Measurements from ENCODE around the gene MAP3K9.
"Not testable (repeated sequence)": the region's sequence is repeated elsewhere in the genome, so short reads cannot be mapped to it uniquely, and the experiment has no call there.

Gene MAP3K9

DNA sequence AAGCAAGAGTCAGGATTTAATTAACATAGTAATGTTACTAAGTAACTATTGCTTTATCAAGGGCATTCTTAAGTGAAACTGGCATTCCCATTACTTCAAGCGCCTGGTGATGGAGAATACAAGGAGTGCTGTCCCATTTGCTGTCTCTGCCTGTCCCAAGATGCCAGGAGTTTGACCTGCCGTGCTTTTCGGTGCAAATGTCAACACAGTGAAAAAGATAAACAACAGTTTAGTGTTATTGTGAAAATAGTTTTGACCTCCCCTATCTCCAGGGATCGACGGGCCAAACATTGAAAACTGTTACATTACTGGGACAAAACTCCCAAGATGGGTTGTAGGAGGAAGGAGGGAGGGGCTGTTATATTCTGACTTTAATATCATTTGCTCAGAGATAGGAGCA is 92.8 kb downstream of the MAP3K9 start:
- Mint-ChIP-seq H3K27ac (no peak overlapping the region), H3K36me3 (no peaks in the 10 kb centered on the region), H3K9me3 (no peaks in the 10 kb centered on the region), H3K27me3 (peaks cover 1% of the 10 kb centered on the region), H3K4me3 (no peak overlapping the region), H3K4me1 (peaks cover 11% of the 10 kb centered on the region)
- ATAC-seq (ENCODE audit: low read depth) (no peak), DNase-seq (ENCODE audit: low spot score in 2 of 2) (no peak)

- H3K36me3 Mint-ChIP-seq, result no peaks in the 10 kb centered on the region
- DNase-seq (ENCODE audit: low spot score in 2 of 2) (peak; percentile 56 to 59), ATAC-seq (ENCODE audit: low read depth) (peak; percentile 27)
- no peak overlapping the region for H3K4me3 Mint-ChIP-seq
- H3K27ac Mint-ChIP-seq, result no peak overlapping the region
- H3K9me3 Mint-ChIP-seq, result no peaks in the 10 kb centered on the region
- peaks cover 1% of the 10 kb centered on the region for H3K27me3 Mint-ChIP-seq
- H3K4me1 Mint-ChIP-seq, result peaks cover 15% of the 10 kb centered on the region
Observed at GRCh38 chr14:70714055-70714550, 95.2 kb downstream of the MAP3K9 start.

- H3K4me3 Mint-ChIP-seq, result no peak overlapping the region
- H3K27ac Mint-ChIP-seq, result no peak overlapping the region
- no peaks in the 10 kb centered on the region for H3K9me3 Mint-ChIP-seq
- peaks cover 15% of the 10 kb centered on the region for H3K4me1 Mint-ChIP-seq
- no peaks in the 10 kb centered on the region for H3K36me3 Mint-ChIP-seq
- H3K27me3 Mint-ChIP-seq, result peaks cover 1% of the 10 kb centered on the region
- no peak for DNase-seq (ENCODE audit: low spot score in 2 of 2)
- ATAC-seq (ENCODE audit: low read depth), result no peak
Observed at GRCh38 chr14:70713511-70713916, 95.8 kb downstream of the MAP3K9 start.

- H3K27ac Mint-ChIP-seq, result no peak overlapping the region
Observed at GRCh38 chr14:70713096-70713495, 96.2 kb downstream of the MAP3K9 start.

GRCh38 chr14:70711451-70711850 is 97.9 kb downstream of the MAP3K9 start:
- H3K4me3 Mint-ChIP-seq, result no peak overlapping the region
- no peaks in the 10 kb centered on the region for H3K9me3 Mint-ChIP-seq
- peaks cover 15% of the 10 kb centered on the region for H3K4me1 Mint-ChIP-seq
- H3K27ac Mint-ChIP-seq, result peak overlapping the region; percentile 81
- no peak for DNase-seq (ENCODE audit: low spot score in 2 of 2)
- ATAC-seq (ENCODE audit: low read depth), result no peak
- H3K27me3 Mint-ChIP-seq, result peaks cover 1% of the 10 kb centered on the region
- no peaks in the 10 kb centered on the region for H3K36me3 Mint-ChIP-seq

More at GRCh38 chr14:70713096-70713495, 96.2 kb downstream of the MAP3K9 start:
- Mint-ChIP-seq H3K4me3 (no peak overlapping the region), H3K27me3 (peaks cover 1% of the 10 kb centered on the region), H3K36me3 (no peaks in the 10 kb centered on the region), H3K4me1 (peaks cover 15% of the 10 kb centered on the region), H3K9me3 (no peaks in the 10 kb centered on the region)
- ATAC-seq (ENCODE audit: low read depth) (no peak), DNase-seq (ENCODE audit: low spot score in 2 of 2) (no peak)

GRCh38 chr14:70709726-70710382 is 99.5 kb downstream of the MAP3K9 start:
- no peak for DNase-seq (ENCODE audit: low spot score in 2 of 2)
- Mint-ChIP-seq H3K36me3 (peaks cover 3% of the 10 kb centered on the region), H3K9me3 (no peaks in the 10 kb centered on the region), H3K4me1 (peaks cover 15% of the 10 kb centered on the region), H3K27me3 (no peaks in the 10 kb centered on the region), H3K27ac (no peak overlapping the region), H3K4me3 (no peak overlapping the region)
- no peak for ATAC-seq (ENCODE audit: low read depth)

GRCh38 chr14:70708717-70709570 is 100.4 kb downstream of the MAP3K9 start:
- no peak for DNase-seq (ENCODE audit: low spot score in 2 of 2)
- Mint-ChIP-seq H3K36me3 (peaks cover 3% of the 10 kb centered on the region), H3K27me3 (no peaks in the 10 kb centered on the region), H3K27ac (no peak overlapping the region), H3K9me3 (no peaks in the 10 kb centered on the region), H3K4me1 (peaks cover 13% of the 10 kb centered on the region), H3K4me3 (no peak overlapping the region)
- ATAC-seq (ENCODE audit: low read depth), result no peak

DNA sequence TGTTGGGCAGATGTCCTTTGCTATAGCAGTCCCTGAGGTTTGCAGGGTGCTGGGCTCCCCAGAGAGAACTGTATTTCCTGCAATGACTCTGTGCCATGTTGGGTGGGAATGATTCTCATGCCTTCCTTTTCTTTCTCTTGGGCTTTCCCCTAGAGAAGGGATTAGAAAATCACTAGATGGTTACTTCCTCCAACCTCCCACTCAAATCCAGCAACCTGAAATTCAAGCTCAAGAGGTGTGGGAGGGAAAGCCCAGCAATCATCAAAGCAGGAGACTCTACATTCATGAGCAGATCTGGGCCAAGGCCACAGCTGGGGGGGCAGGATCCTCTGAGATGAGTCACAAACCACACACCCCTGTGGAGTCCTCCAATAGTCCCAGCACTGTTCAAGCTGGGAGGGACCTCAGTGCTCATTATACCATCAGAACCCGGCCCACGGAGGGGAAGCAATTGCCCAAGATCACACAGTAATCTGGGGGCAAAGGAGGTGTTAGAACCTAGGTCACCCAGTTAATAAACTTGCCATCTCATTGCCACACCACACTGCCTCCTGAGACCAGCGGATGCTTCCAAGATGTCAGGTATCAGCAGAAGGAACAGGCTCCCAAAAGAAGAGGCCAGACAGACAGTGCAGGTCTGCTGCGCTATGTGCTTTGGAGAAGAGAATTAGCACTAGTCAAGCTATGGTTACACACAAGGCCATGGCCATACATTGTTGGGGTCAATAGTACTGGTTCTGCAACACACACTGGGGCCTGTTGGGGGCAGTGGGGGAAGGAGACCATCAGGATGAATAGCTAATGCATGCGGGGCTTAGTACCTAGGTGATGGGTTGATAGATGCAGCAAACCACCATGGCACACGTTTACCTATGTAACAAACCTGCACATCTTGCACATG is 101.9 kb downstream of the MAP3K9 start:
- Mint-ChIP-seq H3K9me3 (no peaks in the 10 kb centered on the region), H3K4me3 (no peak overlapping the region), H3K27me3 (no peaks in the 10 kb centered on the region), H3K4me1 (peaks cover 9% of the 10 kb centered on the region), H3K36me3 (peaks cover 3% of the 10 kb centered on the region), H3K27ac (no peak overlapping the region)
- DNase-seq (ENCODE audit: low spot score in 2 of 2), result no peak
- no peak for ATAC-seq (ENCODE audit: low read depth)

- H3K4me3 Mint-ChIP-seq, result no peak overlapping the region
- no peak for ATAC-seq (ENCODE audit: low read depth)
- H3K27me3 Mint-ChIP-seq, result no peaks in the 10 kb centered on the region
- no peak overlapping the region for H3K27ac Mint-ChIP-seq
- peaks cover 3% of the 10 kb centered on the region for H3K36me3 Mint-ChIP-seq
- H3K4me1 Mint-ChIP-seq, result peaks cover 6% of the 10 kb centered on the region
- DNase-seq (ENCODE audit: low spot score in 2 of 2), result no peak
- no peaks in the 10 kb centered on the region for H3K9me3 Mint-ChIP-seq
Observed at GRCh38 chr14:70706177-70706576, 103.1 kb downstream of the MAP3K9 start.

DNA sequence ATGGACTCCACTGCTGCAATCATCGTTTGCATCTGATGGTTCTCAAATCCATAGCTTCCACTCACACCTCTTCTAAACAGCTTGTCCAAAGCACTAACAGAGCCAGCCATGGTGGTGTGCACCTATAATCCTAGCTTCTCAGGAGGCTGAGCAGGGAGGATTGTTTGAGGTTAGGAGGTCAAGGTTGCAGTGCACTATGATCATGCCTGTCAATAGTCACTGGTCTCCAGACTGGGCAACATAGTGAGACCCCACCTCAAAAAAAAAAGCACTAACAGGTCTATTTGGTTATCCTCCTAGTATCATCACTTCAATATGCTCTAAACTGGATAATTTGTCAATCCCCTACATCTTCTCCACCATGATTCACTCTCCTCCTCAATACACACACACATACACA is 104.4 kb downstream of the MAP3K9 start:
- Mint-ChIP-seq H3K36me3 (peaks cover 3% of the 10 kb centered on the region), H3K9me3 (no peaks in the 10 kb centered on the region), H3K27me3 (no peaks in the 10 kb centered on the region), H3K4me3 (no peak overlapping the region), H3K27ac (no peak overlapping the region), H3K4me1 (peaks cover 2% of the 10 kb centered on the region)
- ATAC-seq (ENCODE audit: low read depth), result no peak
- no peak for DNase-seq (ENCODE audit: low spot score in 2 of 2)

DNA sequence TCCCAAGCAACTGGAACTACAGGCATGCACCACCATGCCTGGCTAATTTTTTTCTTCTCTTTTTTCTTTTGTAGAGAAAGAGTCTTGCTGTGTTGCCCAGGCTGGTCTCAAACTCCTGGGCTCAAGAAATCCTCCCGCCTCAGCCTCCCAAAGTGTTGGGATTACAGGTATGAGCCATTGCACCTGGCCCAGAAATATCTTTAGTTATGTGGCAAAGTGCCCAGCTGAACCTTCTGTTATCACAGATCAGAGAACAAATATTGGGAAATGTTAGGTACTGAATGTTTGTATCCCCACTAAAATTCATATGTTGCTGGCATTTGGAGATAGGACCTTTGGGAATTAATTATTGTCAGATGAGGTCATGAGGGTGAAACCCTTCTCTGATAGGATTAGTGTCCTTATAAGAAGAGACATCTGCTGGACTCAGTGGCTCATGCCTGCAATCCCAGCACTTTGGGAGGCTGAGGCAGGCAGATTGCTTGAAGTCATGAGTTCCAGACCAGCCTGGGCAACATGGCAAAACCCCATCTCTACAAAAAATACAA is 105.6 kb downstream of the MAP3K9 start:
- H3K9me3 Mint-ChIP-seq; H3K27ac Mint-ChIP-seq; DNase-seq (ENCODE audit: low spot score in 2 of 2); ATAC-seq (ENCODE audit: low read depth); H3K4me1 Mint-ChIP-seq; H3K27me3 Mint-ChIP-seq; H3K4me3 Mint-ChIP-seq; H3K36me3 Mint-ChIP-seq: not testable (repeated sequence)

GRCh38 chr14:70702161-70702560 is 107.2 kb downstream of the MAP3K9 start:
- no peak overlapping the region for H3K4me3 Mint-ChIP-seq
- peaks cover 2% of the 10 kb centered on the region for H3K4me1 Mint-ChIP-seq
- no peak for ATAC-seq (ENCODE audit: low read depth)
- no peaks in the 10 kb centered on the region for H3K27me3 Mint-ChIP-seq
- H3K36me3 Mint-ChIP-seq, result peaks cover 3% of the 10 kb centered on the region
- no peaks in the 10 kb centered on the region for H3K9me3 Mint-ChIP-seq
- H3K27ac Mint-ChIP-seq, result no peak overlapping the region
- no peak for DNase-seq (ENCODE audit: low spot score in 2 of 2)

DNA sequence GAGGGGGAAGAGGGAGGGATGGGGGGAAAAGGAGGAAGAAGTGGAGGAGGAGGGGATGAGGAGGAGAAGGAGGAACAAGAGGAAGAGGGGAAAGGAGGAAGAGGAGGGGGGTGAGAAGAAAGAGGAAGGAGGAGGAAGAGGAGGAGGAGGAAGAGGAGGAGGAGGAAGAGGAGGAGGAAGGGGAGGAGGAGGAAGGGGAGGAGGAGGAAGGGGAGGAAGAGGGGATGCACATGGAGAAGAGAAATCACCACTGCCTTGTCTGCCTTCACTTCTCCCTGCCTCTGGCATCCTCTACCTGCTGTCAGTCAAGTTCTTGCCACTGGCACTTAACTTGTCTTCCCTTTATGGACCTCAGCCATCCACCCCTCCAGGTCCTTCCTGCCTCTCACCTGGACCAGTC is 107.7 kb downstream of the MAP3K9 start:
- H3K4me1 Mint-ChIP-seq, result peaks cover 2% of the 10 kb centered on the region
- ATAC-seq (ENCODE audit: low read depth), result no peak
- no peaks in the 10 kb centered on the region for H3K27me3 Mint-ChIP-seq
- no peak for DNase-seq (ENCODE audit: low spot score in 2 of 2)
- H3K4me3 Mint-ChIP-seq, result no peak overlapping the region
- H3K36me3 Mint-ChIP-seq, result peaks cover 3% of the 10 kb centered on the region
- no peak overlapping the region for H3K27ac Mint-ChIP-seq
- no peaks in the 10 kb centered on the region for H3K9me3 Mint-ChIP-seq
